Brain microvascular endothelial cell (primary cell): ENCODE data around the gene SCN4A.

Source experiments
- DNase-seq: peaks from one replicate; pipeline ENCODE4 v3.0.0-alpha.2; 2020
- H3K27ac ChIP-seq: fragments of 250-450 bp; sonication (Bioruptor Pico); 2 replicates; pipeline ENCODE4 v1.5.1; 2020; ENCODE audit warnings: mild to moderate bottlenecking, moderate library complexity
- H3K27me3 ChIP-seq: fragments of 250-450 bp; sonication (Bioruptor Pico); replicated peaks from 2 replicates; pipeline ENCODE4 v1.5.1; 2020; ENCODE audit warnings: mild to moderate bottlenecking
- H3K36me3 ChIP-seq: fragments of 250-450 bp; sonication (Bioruptor Pico); replicated peaks from 2 replicates; pipeline ENCODE4 v1.5.1; 2020; ENCODE audit warnings: mild to moderate bottlenecking
- H3K4me3 ChIP-seq: 2 replicates; pipeline ENCODE4 v1.5.1; 2011; ENCODE audit warnings: low read depth, mild to moderate bottlenecking, control low read depth, low read length, moderate library complexity
- in situ Hi-C: cut with HindIII; loops from 2 replicates; pipeline ENCODE4 v1.10.0; 2017; ENCODE audit warnings: low sequenced_read_pairs, low pct_ligation_motif_present
- TF ChIP-seq, protein P1 (sequence below): IDR thresholded peaks from 2 replicates; pipeline ENCODE4 v1.5.1; 2011; ENCODE audit warnings: low read depth, mild to moderate bottlenecking, moderate library complexity, low read length, control low read depth, inconsistent platforms; ENCODE audit errors: missing control alignments

SCN4A gene

DNA sequence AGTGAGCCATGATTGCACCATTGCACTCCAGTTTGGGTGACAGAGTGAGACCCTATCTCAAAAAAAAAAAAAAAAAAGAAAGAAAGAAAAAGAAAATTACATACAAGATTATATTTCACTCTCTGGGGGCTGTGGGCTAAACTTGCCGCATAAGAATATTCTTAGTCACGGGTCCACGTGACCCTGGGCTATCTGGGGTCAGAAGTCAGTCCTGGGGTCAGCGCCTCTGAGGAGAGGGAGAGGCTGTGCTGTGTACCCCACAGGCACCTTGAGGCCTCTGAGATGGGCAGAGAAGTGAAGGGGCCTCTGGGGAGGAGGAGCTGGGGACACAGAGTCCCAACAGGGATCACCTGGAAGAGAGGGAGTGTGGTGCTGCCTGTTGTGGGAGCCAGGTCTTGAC, 34.8 kb downstream of the SCN4A start:
- Histone ChIP-seq H3K27me3 (no peaks in the 10 kb centered on the region), H3K4me3 (no peak overlapping the region), H3K36me3 (no peaks in the 10 kb centered on the region), H3K27ac (no peak overlapping the region)
- DNase-seq = no peak
- in situ Hi-C loops = no loop called here
- TF ChIP-seq, protein P1, sequence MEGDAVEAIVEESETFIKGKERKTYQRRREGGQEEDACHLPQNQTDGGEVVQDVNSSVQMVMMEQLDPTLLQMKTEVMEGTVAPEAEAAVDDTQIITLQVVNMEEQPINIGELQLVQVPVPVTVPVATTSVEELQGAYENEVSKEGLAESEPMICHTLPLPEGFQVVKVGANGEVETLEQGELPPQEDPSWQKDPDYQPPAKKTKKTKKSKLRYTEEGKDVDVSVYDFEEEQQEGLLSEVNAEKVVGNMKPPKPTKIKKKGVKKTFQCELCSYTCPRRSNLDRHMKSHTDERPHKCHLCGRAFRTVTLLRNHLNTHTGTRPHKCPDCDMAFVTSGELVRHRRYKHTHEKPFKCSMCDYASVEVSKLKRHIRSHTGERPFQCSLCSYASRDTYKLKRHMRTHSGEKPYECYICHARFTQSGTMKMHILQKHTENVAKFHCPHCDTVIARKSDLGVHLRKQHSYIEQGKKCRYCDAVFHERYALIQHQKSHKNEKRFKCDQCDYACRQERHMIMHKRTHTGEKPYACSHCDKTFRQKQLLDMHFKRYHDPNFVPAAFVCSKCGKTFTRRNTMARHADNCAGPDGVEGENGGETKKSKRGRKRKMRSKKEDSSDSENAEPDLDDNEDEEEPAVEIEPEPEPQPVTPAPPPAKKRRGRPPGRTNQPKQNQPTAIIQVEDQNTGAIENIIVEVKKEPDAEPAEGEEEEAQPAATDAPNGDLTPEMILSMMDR = no peak

DNA sequence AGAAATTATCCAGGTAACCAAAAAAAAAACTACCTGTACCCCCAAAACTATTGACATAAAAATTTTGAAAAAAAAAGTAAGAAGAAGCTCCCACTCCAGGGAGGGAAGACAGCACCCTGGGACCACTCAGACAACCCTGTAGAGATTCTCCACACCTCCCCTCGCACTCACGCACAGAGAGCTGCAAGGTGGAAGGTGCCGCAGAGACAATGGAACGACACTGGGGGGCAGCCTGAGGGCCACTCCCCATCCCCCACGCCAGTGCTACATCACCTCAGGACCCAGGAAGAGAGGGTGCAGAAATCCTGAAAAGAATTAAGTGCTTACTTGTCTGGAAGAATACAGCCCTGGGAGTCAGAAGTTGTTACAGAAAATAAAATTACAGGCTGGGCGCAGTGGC, 35.4 kb downstream of the SCN4A start:
- Histone ChIP-seq H3K36me3 (no peaks in the 10 kb centered on the region), H3K4me3 (no peak overlapping the region), H3K27me3 (no peaks in the 10 kb centered on the region), H3K27ac (no peak overlapping the region)
- DNase-seq = no peak
- in situ Hi-C loops = no loop called here
- TF ChIP-seq, protein P1 = no peak

DNA sequence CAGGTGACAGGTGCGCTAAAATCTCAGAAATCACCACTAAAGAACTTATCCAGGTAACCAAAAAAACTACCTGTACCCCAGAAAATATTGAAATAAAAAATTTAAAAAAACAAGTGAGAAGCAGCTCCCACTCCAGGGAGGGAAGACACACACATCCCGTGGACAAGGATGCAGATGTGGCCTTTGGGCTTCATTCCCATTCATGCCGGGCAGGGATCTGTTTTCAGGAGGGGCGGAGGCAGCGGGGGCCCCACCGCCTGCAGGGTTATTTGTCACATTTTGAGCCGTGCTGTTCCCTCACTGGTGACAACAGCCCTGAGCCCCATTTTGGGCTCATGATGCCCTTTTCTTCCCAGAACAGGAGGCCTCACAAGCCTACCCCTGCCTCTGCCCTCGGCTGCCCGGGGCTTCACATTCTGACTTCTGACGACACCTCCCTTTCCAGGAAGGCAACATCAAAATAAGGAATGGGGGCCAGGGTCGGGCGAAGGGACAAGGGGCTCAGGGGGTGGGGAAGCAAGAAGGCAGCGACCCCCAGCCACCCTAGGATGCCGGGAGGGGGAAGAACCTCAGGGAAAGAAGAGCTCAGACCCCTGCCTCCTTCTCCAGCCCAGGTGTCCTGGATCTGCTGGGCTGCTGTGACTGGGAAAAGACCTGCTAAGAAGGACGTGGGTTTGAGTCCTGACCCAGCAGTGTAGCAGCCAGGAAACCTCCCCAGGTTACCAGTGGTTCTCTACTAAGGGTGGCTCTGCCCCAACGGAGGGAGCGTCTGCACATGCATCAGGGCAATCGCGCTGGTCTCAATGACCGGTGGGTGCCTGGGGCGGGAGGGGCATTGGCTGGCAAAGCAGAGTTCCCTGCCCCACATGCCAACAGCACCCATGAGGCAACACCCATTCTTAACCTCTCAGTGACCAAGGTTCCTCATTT, 38.3 kb downstream of the SCN4A start:
- H3K27ac ChIP-seq = no peak overlapping the region
- no peak for DNase-seq
- TF ChIP-seq, protein P1 = no peak
- in situ Hi-C loops = no loop called here
- H3K27me3 ChIP-seq = no peaks in the 10 kb centered on the region
- H3K36me3 ChIP-seq = no peaks in the 10 kb centered on the region
- H3K4me3 ChIP-seq = no peak overlapping the region

DNA sequence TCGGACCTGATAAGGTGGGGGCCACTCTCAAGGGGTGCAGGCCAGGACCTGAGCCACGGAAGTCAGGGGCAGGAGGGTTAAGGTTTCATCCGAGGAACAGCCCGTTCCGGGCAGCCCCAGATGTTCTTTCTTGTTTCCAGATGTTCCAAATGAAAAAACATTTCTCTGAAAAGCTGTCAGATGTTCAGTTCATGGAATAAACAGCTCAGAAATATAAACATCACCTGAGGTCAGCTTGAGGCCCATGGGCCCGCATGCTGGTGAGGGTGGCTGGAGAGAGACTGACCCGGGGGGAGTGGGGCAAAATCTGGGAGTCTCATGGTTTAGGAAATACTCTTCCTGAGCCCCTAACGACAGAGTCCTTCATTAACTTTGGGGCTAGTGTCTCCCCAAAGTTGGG, 39.1 kb downstream of the SCN4A start:
- DNase-seq = no peak
- Histone ChIP-seq H3K36me3 (no peaks in the 10 kb centered on the region), H3K27me3 (no peaks in the 10 kb centered on the region), H3K27ac (no peak overlapping the region), H3K4me3 (no peak overlapping the region)
- in situ Hi-C loops = no loop called here
- TF ChIP-seq, protein P1 = no peak

DNA sequence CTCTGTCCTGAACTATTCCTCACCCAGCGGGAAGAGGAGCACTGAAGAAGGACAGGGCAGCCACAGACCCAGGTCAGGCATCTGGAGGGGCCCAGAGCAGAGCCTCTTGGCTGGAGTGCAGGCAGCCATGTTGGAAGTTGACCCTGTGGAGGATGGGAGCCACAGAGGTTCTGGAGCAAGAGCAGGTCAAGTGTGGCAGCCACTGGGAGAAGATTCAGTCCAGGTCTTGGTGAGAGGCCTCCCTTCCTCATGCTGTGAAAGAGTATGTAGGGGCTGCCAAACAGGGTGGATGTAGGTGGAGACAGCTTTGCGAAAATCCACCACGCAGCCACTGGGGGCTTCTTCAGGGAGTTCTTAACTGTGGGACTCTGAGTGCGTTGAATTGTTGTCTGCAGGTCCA, 40.0 kb downstream of the SCN4A start:
- H3K4me3 ChIP-seq = no peak overlapping the region
- TF ChIP-seq, protein P1 = no peak
- in situ Hi-C loops = no loop called here
- no peak for DNase-seq
- H3K36me3 ChIP-seq = no peaks in the 10 kb centered on the region
- no peak overlapping the region for H3K27ac ChIP-seq
- no peaks in the 10 kb centered on the region for H3K27me3 ChIP-seq

DNA sequence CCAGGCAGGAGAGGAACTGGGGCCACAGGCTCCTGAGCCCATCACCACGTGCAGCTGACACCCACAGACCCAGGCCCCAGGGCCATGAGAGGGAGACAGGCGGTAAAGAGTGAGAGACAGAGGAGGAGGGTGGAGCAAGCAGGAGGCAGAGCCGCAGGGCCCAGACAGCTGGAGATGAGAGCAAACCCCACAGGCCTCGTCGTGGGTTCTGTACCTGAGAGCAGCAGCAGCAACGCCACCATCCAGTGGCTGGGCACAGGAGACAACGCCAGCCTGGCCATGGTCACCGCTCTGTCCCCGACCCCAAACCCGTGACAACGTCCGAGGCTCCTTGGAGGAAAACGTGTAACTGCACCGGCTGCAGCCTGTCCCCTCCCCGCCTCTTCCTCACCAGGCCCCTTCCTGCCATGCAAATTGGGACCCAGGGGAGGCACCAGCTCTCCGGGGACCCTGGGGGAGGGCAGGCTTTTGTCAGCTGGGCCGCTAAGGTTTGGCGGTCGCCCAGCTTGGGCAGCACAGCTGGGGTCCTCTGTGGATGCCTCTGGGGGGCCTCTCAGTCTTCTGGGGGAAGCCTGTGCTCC, 40.6 kb downstream of the SCN4A start, which contains the start of gene CD79B:
CD79B (minus strand) TSS at position 351 of the 581 bp plus-strand sequence; CDS start at position 281, 70 bp downstream.
- Histone ChIP-seq H3K27me3 (no peaks in the 10 kb centered on the region), H3K4me3 (no peak within 1 kb of the TSS), H3K27ac (no peak within 1 kb of the TSS), H3K36me3 (no peaks in the 10 kb centered on the region)
- no peak for DNase-seq
- in situ Hi-C loops = no loop called here
- TF ChIP-seq, protein P1 = no peak
